Immature natural killer cell (primary cell): ENCODE results near the gene TDRKH. TPM values are rescaled to one million over a fixed set of nuclear protein-coding genes. Genes with fewer than 3 reads are reported as not detected.
"Not testable (repeated sequence)": the region's sequence is repeated elsewhere in the genome, so short reads cannot be mapped to it uniquely, and the experiment has no call there.

Experiments used
- DNase-seq, 3 donors: peaks; one replicate each; pipeline ENCODE4 v3.0.0; 2022; ENCODE audit warnings: mixed read lengths in 1 of 3
- H3K27ac Mint-ChIP-seq, 6 donors: one replicate each; pipeline ENCODE4 v1.8.0; 2020; ENCODE audit warnings: mixed read lengths in 6 of 6, mild to moderate bottlenecking in 5 of 6, inconsistent platforms in 4 of 6, moderate library complexity in 3 of 6
- H3K27me3 Mint-ChIP-seq, 3 donors: one replicate each; pipeline ENCODE4 v1.8.0; 2020 to 2021; ENCODE audit warnings: low read depth in 3 of 3, mild to moderate bottlenecking in 3 of 3, mixed read lengths in 3 of 3, moderate library complexity in 3 of 3, inconsistent platforms in 1 of 3
- H3K36me3 Mint-ChIP-seq, 3 donors: one replicate each; pipeline ENCODE4 v1.8.0; 2020; ENCODE audit warnings: mixed read lengths in 3 of 3, inconsistent platforms in 2 of 3, mild to moderate bottlenecking in 2 of 3
- H3K4me1 Mint-ChIP-seq, 2 donors: one replicate each; pipeline ENCODE4 v1.8.0; 2020; ENCODE audit warnings: inconsistent platforms in 2 of 2, mild to moderate bottlenecking in 2 of 2, mixed read lengths in 2 of 2, moderate library complexity in 1 of 2
- H3K4me3 Mint-ChIP-seq, 5 donors: one replicate each; pipeline ENCODE4 v1.8.0; 2020; ENCODE audit warnings: mild to moderate bottlenecking in 5 of 5, mixed read lengths in 5 of 5, inconsistent platforms in 3 of 5, moderate library complexity in 3 of 5
- H3K9me3 Mint-ChIP-seq, 6 donors: one replicate each; pipeline ENCODE4 v1.8.0; 2020; ENCODE audit warnings: mild to moderate bottlenecking in 6 of 6, mixed read lengths in 6 of 6, inconsistent platforms in 4 of 6, moderate library complexity in 3 of 6
- polyA plus RNA-seq, 3 donors: library from polyadenylated mRNA; unstranded; fragments of 300-500 nt; fragmentation: Illumina TruSeq; gene quantifications; one replicate each; pipeline ENCODE4 v1.2.3, GENCODE V29; 2021

The TDRKH gene
- polyA plus RNA-seq, 3 donors from 2014 or later = 12.0 to 16.1 (median 16.0) TPM

GRCh38 chr1:151756291-151756690 is 34.0 kb downstream of the TDRKH start:
- H3K4me3 Mint-ChIP-seq = peak overlapping the region in 2 of 5 donors; percentile 11 to 49
- peaks cover 27 to 32% of the 10 kb centered on the region in 2 donors for H3K4me1 Mint-ChIP-seq
- H3K36me3 Mint-ChIP-seq = peaks cover 9 to 31% (median 20%) of the 10 kb centered on the region in 3 donors
- peak overlapping the region in 5 of 6 donors; percentile 12 to 77 (median 33) for H3K27ac Mint-ChIP-seq
- H3K27me3 Mint-ChIP-seq = peaks cover 0 to 4% (median 2%) of the 10 kb centered on the region in 3 donors
- no peaks in the 10 kb centered on the region for H3K9me3 Mint-ChIP-seq
- no peak for DNase-seq

- Mint-ChIP-seq H3K4me3 (no peak overlapping the region), H3K27me3 (peaks cover 1 to 6% (median 3%) of the 10 kb centered on the region in 3 donors), H3K36me3 (peaks cover 0 to 5% (median 0%) of the 10 kb centered on the region in 3 donors), H3K4me1 (no peaks in the 10 kb centered on the region), H3K27ac (no peak overlapping the region), H3K9me3 (peaks cover 0 to 10% (median under 1%) of the 10 kb centered on the region in 6 donors)
- DNase-seq = no peak
Observed at GRCh38 chr1:151741516-151741915, 48.8 kb downstream of the TDRKH start.

- no peak overlapping the region for H3K27ac Mint-ChIP-seq
- DNase-seq = no peak
- H3K27me3 Mint-ChIP-seq = peaks cover 0 to 2% (median 1%) of the 10 kb centered on the region in 3 donors
- no peak overlapping the region for H3K4me3 Mint-ChIP-seq
- H3K4me1 Mint-ChIP-seq = no peaks in the 10 kb centered on the region
- H3K36me3 Mint-ChIP-seq = peaks cover 0 to 5% (median 0%) of the 10 kb centered on the region in 3 donors
- peaks cover 0 to 10% (median under 1%) of the 10 kb centered on the region in 6 donors for H3K9me3 Mint-ChIP-seq
Observed at GRCh38 chr1:151739590-151740355, 50.5 kb downstream of the TDRKH start.

GRCh38 chr1:151737479-151737878 is 52.8 kb downstream of the TDRKH start:
- Mint-ChIP-seq H3K36me3 (peaks cover 0 to 5% (median 0%) of the 10 kb centered on the region in 3 donors), H3K27me3 (peaks cover 0 to 2% (median 1%) of the 10 kb centered on the region in 3 donors), H3K27ac (no peak overlapping the region), H3K4me1 (no peaks in the 10 kb centered on the region), H3K9me3 (peaks cover 0 to 10% (median under 1%) of the 10 kb centered on the region in 6 donors), H3K4me3 (no peak overlapping the region)
- DNase-seq = no peak

- Mint-ChIP-seq H3K36me3 (peaks cover 0 to 5% (median 0%) of the 10 kb centered on the region in 3 donors), H3K9me3 (peaks cover 0 to 10% (median under 1%) of the 10 kb centered on the region in 6 donors), H3K27ac (no peak overlapping the region), H3K4me3 (no peak overlapping the region), H3K4me1 (no peaks in the 10 kb centered on the region), H3K27me3 (peaks cover 0 to 2% (median 1%) of the 10 kb centered on the region in 3 donors)
- no peak for DNase-seq
Observed at GRCh38 chr1:151737026-151737425, 53.3 kb downstream of the TDRKH start.

- not testable (repeated sequence) for H3K36me3 Mint-ChIP-seq, DNase-seq, H3K27me3 Mint-ChIP-seq, H3K27ac Mint-ChIP-seq, H3K4me1 Mint-ChIP-seq, H3K4me3 Mint-ChIP-seq
- peaks cover 0 to 10% (median under 1%) of the 10 kb centered on the region in 6 donors for H3K9me3 Mint-ChIP-seq
Observed at GRCh38 chr1:151733995-151734394, 56.3 kb downstream of the TDRKH start.

- DNase-seq = no peak
- no peaks in the 10 kb centered on the region for H3K4me1 Mint-ChIP-seq
- peaks cover 0 to 5% (median 0%) of the 10 kb centered on the region in 3 donors for H3K36me3 Mint-ChIP-seq
- peaks cover 0 to 7% (median 0%) of the 10 kb centered on the region in 6 donors for H3K9me3 Mint-ChIP-seq
- H3K27me3 Mint-ChIP-seq = peaks cover 0 to 3% (median 2%) of the 10 kb centered on the region in 3 donors
- no peak overlapping the region for H3K4me3 Mint-ChIP-seq
- H3K27ac Mint-ChIP-seq = no peak overlapping the region
Observed at GRCh38 chr1:151733126-151733525, 57.2 kb downstream of the TDRKH start.

GRCh38 chr1:151729966-151730291 is 60.4 kb downstream of the TDRKH start:
- H3K4me1 Mint-ChIP-seq = no peaks in the 10 kb centered on the region
- no peak for DNase-seq
- H3K36me3 Mint-ChIP-seq = no peaks in the 10 kb centered on the region
- H3K27ac Mint-ChIP-seq = no peak overlapping the region
- H3K27me3 Mint-ChIP-seq = peaks cover 3 to 12% (median 3%) of the 10 kb centered on the region in 3 donors
- no peak overlapping the region for H3K4me3 Mint-ChIP-seq
- H3K9me3 Mint-ChIP-seq = no peaks in the 10 kb centered on the region

GRCh38 chr1:151729157-151729965 is 60.9 kb downstream of the TDRKH start:
- Mint-ChIP-seq H3K4me1 (no peaks in the 10 kb centered on the region), H3K4me3 (no peak overlapping the region), H3K27ac (no peak overlapping the region), H3K9me3 (no peaks in the 10 kb centered on the region), H3K36me3 (no peaks in the 10 kb centered on the region), H3K27me3 (peaks cover 3 to 12% (median 3%) of the 10 kb centered on the region in 3 donors)
- DNase-seq = no peak

- H3K27me3 Mint-ChIP-seq = peaks cover 3 to 12% (median 3%) of the 10 kb centered on the region in 3 donors
- no peaks in the 10 kb centered on the region for H3K4me1 Mint-ChIP-seq
- no peak overlapping the region for H3K4me3 Mint-ChIP-seq
- no peak overlapping the region for H3K27ac Mint-ChIP-seq
- H3K36me3 Mint-ChIP-seq = no peaks in the 10 kb centered on the region
- no peak for DNase-seq
- no peaks in the 10 kb centered on the region for H3K9me3 Mint-ChIP-seq
Observed at GRCh38 chr1:151728151-151729054, 61.9 kb downstream of the TDRKH start.

- Mint-ChIP-seq H3K4me3 (no peak overlapping the region), H3K36me3 (no peaks in the 10 kb centered on the region), H3K27ac (no peak overlapping the region), H3K4me1 (peaks cover 20 to 32% of the 10 kb centered on the region in 2 donors), H3K9me3 (no peaks in the 10 kb centered on the region), H3K27me3 (peaks cover 5 to 18% (median 7%) of the 10 kb centered on the region in 3 donors)
- no peak for DNase-seq
Observed at GRCh38 chr1:151723726-151724370, 66.5 kb downstream of the TDRKH start.
